MM.1S (cell line): ENCODE measurements around the gene OVCH2.

Experiments used
- DNase-seq: peaks from one replicate; pipeline ENCODE4 v3.0.0-alpha.2; 2015
- H2AFZ ChIP-seq: fragments of 300-600 bp; sonication (generic); 2 replicates; pipeline ENCODE4 v1.6.0; 2016; ENCODE audit warnings: antibody characterized with exemption, low read length
- H3F3A ChIP-seq: fragments of 300-600 bp; sonication (generic); 2 replicates; pipeline ENCODE4 v1.6.1; 2016; ENCODE audit warnings: mild to moderate bottlenecking, antibody characterized with exemption, low read length, moderate library complexity, mixed read lengths; ENCODE audit not compliant: insufficient read depth
- H3K27ac ChIP-seq: fragments of 300-600 bp; sonication (generic); 2 replicates; pipeline ENCODE4 v1.5.1; 2016; ENCODE audit warnings: mild to moderate bottlenecking, low read length
- H3K27me3 ChIP-seq: fragments of 300-600 bp; sonication (generic); replicated peaks from 2 replicates; pipeline ENCODE4 v1.6.0; 2016; ENCODE audit warnings: low read length; ENCODE audit not compliant: insufficient read depth
- H3K36me3 ChIP-seq: fragments of 300-600 bp; sonication (generic); replicated peaks from 2 replicates; pipeline ENCODE4 v1.6.1; 2016; ENCODE audit warnings: mild to moderate bottlenecking, low read length, mixed read lengths; ENCODE audit not compliant: insufficient read depth
- H3K4me1 ChIP-seq: fragments of 300-600 bp; sonication (generic); 2 replicates; pipeline ENCODE4 v1.6.1; 2016; ENCODE audit warnings: low read length, mixed read lengths
- H3K4me2 ChIP-seq: fragments of 300-600 bp; sonication (generic); 2 replicates; pipeline ENCODE4 v1.6.0; 2016; ENCODE audit warnings: low read depth, low read length
- H3K4me3 ChIP-seq: fragments of 300-600 bp; sonication (generic); 2 replicates; pipeline ENCODE4 v1.5.1; 2016; ENCODE audit warnings: low read length, mixed read lengths
- H3K79me2 ChIP-seq: fragments of 300-600 bp; sonication (generic); 2 replicates; pipeline ENCODE4 v1.6.1; 2016; ENCODE audit warnings: mixed run types, low read length, mixed read lengths
- H3K9ac ChIP-seq: fragments of 300-600 bp; sonication (generic); 2 replicates; pipeline ENCODE4 v1.6.1; 2016; ENCODE audit warnings: low read length, mixed read lengths
- H3K9me2 ChIP-seq: fragments of 300-600 bp; sonication (generic); replicated peaks from 2 replicates; pipeline ENCODE4 v1.6.1; 2016; ENCODE audit warnings: mild to moderate bottlenecking, low read length, mixed read lengths; ENCODE audit not compliant: insufficient read depth
- H3K9me3 ChIP-seq: fragments of 300-600 bp; sonication (generic); replicated peaks from 2 replicates; pipeline ENCODE4 v1.6.1; 2016; ENCODE audit warnings: mild to moderate bottlenecking, low read length, mixed read lengths; ENCODE audit not compliant: insufficient read depth
- H4K20me1 ChIP-seq: fragments of 300-600 bp; sonication (generic); 2 replicates; pipeline ENCODE4 v1.6.1; 2016; ENCODE audit warnings: mild to moderate bottlenecking, low read length, moderate library complexity, mixed read lengths; ENCODE audit not compliant: insufficient read depth
- EZH2 ChIP-seq: fragments of 300-600 bp; sonication (generic); optimal IDR thresholded peaks from 2 replicates; pipeline ENCODE3; 2017; ENCODE audit warnings: low read depth, mild to moderate bottlenecking, antibody characterized with exemption, low read length, mixed read lengths
- EZH2phosphoT487 ChIP-seq: fragments of 300-600 bp; sonication (generic); IDR thresholded peaks from 2 replicates; pipeline ENCODE4 v1.6.1; 2018; ENCODE audit warnings: antibody characterized with exemption, low read length
- TF ChIP-seq, protein P1 (sequence below): fragments of 300-600 bp; sonication (generic); IDR thresholded peaks from 2 replicates; pipeline ENCODE4 v1.5.1; 2016; ENCODE audit warnings: antibody characterized with exemption, low read length, mixed read lengths

OVCH2 gene

DNA sequence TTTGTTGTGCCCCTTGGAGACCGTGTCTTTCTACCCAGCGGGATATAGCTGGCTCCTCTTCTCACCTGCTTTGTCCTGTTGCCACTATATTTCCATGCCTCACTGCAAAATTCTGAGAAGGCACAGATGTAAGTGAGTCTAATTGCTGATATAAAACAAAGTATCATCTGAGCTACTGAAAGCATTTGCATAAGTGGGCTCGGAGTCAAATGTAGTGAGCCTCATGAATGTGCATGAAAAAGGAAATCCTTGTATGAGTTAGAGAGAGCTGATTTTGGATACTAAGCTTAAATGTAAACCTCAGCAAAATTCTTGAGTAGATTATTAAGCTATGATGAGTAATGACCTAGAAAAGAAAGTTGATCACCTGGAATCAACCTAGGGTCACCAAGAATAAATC, 13.9 kb downstream of the OVCH2 start:
- Histone ChIP-seq H3K36me3 (no peaks in the 10 kb centered on the region), H3K27ac (no peak overlapping the region), H3K79me2 (no peaks in the 10 kb centered on the region), H3F3A (no peaks in the 10 kb centered on the region), H3K27me3 (0 out of 2 replicates have a peak, but pooled peaks cover 6% of the 10 kb centered on the region), H4K20me1 (no peaks in the 10 kb centered on the region), H2AFZ (no peak overlapping the region), H3K9ac (no peak overlapping the region), H3K4me3 (no peak overlapping the region), H3K9me2 (no peaks in the 10 kb centered on the region), H3K4me2 (no peak overlapping the region), H3K9me3 (no peaks in the 10 kb centered on the region), H3K4me1 (peaks cover 3% of the 10 kb centered on the region; the same call in 1 of the 2 replicates)
- TF ChIP-seq EZH2: no peak
- TF ChIP-seq EZH2phosphoT487: no peak
- TF ChIP-seq, protein P1, sequence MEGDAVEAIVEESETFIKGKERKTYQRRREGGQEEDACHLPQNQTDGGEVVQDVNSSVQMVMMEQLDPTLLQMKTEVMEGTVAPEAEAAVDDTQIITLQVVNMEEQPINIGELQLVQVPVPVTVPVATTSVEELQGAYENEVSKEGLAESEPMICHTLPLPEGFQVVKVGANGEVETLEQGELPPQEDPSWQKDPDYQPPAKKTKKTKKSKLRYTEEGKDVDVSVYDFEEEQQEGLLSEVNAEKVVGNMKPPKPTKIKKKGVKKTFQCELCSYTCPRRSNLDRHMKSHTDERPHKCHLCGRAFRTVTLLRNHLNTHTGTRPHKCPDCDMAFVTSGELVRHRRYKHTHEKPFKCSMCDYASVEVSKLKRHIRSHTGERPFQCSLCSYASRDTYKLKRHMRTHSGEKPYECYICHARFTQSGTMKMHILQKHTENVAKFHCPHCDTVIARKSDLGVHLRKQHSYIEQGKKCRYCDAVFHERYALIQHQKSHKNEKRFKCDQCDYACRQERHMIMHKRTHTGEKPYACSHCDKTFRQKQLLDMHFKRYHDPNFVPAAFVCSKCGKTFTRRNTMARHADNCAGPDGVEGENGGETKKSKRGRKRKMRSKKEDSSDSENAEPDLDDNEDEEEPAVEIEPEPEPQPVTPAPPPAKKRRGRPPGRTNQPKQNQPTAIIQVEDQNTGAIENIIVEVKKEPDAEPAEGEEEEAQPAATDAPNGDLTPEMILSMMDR: no peak
- DNase-seq: no peak

DNA sequence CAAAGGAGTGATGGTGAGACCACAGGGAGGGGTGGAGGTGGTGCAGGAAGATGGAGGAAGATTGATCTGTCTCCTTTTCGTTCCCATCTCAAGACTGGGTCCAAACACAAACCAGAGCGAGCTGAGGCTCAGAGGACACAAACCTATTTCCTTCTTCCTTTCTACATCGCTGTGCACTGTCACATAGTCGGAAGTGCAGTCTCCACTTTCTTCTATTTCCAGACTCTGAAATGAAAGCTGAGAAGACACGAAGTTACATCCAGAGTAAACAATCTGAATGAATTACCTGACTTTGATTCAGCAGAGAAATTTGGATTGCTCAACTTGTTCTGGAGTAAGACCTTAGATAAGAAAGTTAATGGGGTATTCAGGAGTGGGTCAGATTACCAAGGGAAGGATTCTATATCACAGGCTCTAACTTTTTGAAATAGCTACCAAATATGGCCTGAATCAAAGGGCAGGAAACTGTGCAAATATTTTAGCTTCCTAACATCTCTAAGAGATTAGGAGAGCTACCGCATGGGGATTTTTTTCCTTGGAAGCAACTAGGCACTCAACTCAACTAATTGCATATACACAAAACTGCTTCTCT, 14.4 kb downstream of the OVCH2 start:
- Histone ChIP-seq H2AFZ (no peak overlapping the region), H3K27me3 (0 out of 2 replicates have a peak, but pooled peaks cover 6% of the 10 kb centered on the region), H3K27ac (no peak overlapping the region), H3K79me2 (no peaks in the 10 kb centered on the region), H3K4me2 (no peak overlapping the region), H3K4me3 (no peak overlapping the region), H4K20me1 (no peaks in the 10 kb centered on the region), H3K4me1 (peaks cover 3% of the 10 kb centered on the region; the same call in 1 of the 2 replicates), H3F3A (no peaks in the 10 kb centered on the region), H3K9me3 (no peaks in the 10 kb centered on the region), H3K36me3 (no peaks in the 10 kb centered on the region), H3K9me2 (no peaks in the 10 kb centered on the region), H3K9ac (no peak overlapping the region)
- no peak for DNase-seq
- TF ChIP-seq, protein P1: no peak
- no peak for TF ChIP-seq EZH2phosphoT487
- TF ChIP-seq EZH2: no peak

DNA sequence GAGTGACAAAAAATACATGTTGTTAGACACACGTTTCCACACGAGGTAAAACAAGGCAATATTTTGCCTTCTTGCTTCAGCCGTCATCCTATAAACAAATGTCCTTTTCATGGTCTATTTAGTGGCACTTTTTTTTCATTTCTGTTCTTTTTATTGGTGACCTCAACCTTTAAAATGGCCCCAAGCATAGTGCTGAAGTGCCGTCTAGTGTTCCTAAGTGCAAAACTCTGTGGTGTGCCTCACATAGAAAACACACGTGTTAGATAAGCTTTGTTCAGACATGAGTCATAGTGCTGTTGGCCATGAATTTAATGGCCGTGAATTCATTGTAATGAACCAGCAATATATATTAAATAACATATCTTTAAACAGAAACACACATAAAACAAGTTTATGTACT, 15.6 kb downstream of the OVCH2 start:
- Histone ChIP-seq H3K79me2 (no peaks in the 10 kb centered on the region), H3K27ac (no peak overlapping the region), H3K27me3 (0 out of 2 replicates have a peak, but pooled peaks cover 6% of the 10 kb centered on the region), H3F3A (no peaks in the 10 kb centered on the region), H4K20me1 (no peaks in the 10 kb centered on the region), H3K4me3 (no peak overlapping the region), H3K9me3 (no peaks in the 10 kb centered on the region), H3K9me2 (no peaks in the 10 kb centered on the region), H3K9ac (no peak overlapping the region), H3K36me3 (no peaks in the 10 kb centered on the region), H3K4me2 (no peak overlapping the region), H3K4me1 (peaks cover 3% of the 10 kb centered on the region; the same call in 1 of the 2 replicates), H2AFZ (no peak overlapping the region)
- peak; percentile 51 for DNase-seq
- TF ChIP-seq, protein P1: peak; percentile 39
- TF ChIP-seq EZH2phosphoT487 (no peak), EZH2 (no peak)
